SH-SY5Y (cell line): ENCODE data around the gene CTBP1.

Experiments used
- GATA2 ChIP-seq: IDR thresholded peaks from 2 replicates; pipeline ENCODE4 v1.6.1; 2011; ENCODE audit warnings: mild to moderate bottlenecking, low read depth, low read length
- GATA3 ChIP-seq: IDR thresholded peaks from 2 replicates; pipeline ENCODE4 v1.6.1; 2011; ENCODE audit warnings: low read depth, mild to moderate bottlenecking, low read length, moderate library complexity

- no peak for TF ChIP-seq GATA3
- no peak for TF ChIP-seq GATA2
Observed at GRCh38 chr4:1239950-1240307, 9.0 kb downstream of the CTBP1 start.
